Hematopoietic multipotent progenitor cell (in vitro differentiated cells): ENCODE measurements around the gene SERPINB2. TPM values are rescaled to one million over a fixed set of nuclear protein-coding genes. Genes with fewer than 3 reads are reported as not detected.
A peak's percentile ranks its signal among the peaks of the same experiment; 100 is the strongest.

Source experiments
- DNase-seq, 3 donors: peaks; one replicate each; pipeline ENCODE4 v3.0.0-alpha.2; 2011 to 2015; ENCODE audit warnings: low read depth in 2 of 3, low spot score in 2 of 3
- total RNA-seq: library from RNA; depleted of rRNA; stranded (reverse); fragments of >200 nt; gene quantifications from one replicate; pipeline ENCODE4 v1.2.3, GENCODE V29; 2012

The SERPINB2 gene
- total RNA-seq, 1 donor, result 0.27 TPM

- DNase-seq, result no peak
These were observed 1.1 kb downstream of the SERPINB2 start for GRCh38 chr18:63888470-63889190.

- peak in 1 of 3 donors; percentile 26 for DNase-seq
These were observed 2.1 kb downstream of the SERPINB2 start for GRCh38 chr18:63889626-63890025.

GRCh38 chr18:63890237-63890949 lies 2.9 kb downstream of the SERPINB2 start:
- DNase-seq, result no peak

DNA sequence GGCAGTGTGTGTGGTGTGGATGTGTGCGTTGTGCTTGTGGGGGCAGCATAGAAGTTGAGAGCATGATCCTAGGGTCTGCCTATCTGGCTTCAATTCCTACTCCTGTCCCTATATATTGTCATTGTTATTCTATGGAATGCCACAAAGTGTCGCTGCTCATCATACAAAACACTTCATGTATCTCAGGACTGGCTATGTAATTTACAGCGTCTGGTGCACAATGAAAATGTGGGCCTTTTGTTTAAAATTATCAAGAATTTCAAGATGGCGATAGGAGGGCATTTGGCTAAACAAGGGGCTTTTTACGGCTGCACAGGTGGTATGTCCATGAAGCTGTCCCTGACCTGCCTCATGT lies 3.4 kb downstream of the SERPINB2 start:
- peak in 1 of 3 donors; percentile 47 for DNase-seq

DNA sequence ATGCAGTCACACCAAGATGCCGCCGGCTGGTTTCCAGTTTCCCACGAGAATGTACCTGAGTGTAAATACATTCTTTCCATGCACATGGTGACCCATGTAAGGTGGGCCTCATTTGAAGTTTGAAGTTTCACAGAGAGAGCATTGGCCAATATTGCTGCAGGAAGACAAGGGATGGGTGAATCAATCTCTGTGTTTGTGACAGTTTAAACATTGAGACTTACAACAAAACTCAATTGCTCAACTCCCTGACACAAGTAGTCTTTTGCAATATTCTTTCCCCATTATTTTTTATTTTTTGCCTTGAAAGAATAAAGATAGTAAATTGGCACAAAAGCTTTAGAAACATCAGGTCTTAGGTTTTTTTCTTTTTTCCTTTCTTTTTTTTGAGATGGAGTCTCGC lies 5.1 kb downstream of the SERPINB2 start:
- DNase-seq, result no peak

GRCh38 chr18:63894106-63894772 lies 6.7 kb downstream of the SERPINB2 start:
- DNase-seq, result no peak

DNA sequence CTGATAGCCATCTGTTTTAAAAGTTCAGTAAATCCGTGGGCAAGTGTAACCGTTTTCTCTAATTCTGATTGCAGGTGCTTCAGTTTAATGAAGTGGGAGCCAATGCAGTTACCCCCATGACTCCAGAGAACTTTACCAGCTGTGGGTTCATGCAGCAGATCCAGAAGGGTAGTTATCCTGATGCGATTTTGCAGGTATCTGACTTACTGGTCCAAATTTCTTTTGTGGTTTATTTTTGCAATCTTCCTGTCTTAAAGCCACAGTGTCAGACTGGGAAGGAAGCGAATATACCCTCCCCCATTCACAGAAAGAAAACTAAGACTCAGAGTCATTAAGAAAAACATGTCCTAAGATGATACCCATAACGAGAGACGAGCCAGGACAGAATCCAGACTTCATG lies 7.7 kb downstream of the SERPINB2 start:
- DNase-seq, result no peak

DNA sequence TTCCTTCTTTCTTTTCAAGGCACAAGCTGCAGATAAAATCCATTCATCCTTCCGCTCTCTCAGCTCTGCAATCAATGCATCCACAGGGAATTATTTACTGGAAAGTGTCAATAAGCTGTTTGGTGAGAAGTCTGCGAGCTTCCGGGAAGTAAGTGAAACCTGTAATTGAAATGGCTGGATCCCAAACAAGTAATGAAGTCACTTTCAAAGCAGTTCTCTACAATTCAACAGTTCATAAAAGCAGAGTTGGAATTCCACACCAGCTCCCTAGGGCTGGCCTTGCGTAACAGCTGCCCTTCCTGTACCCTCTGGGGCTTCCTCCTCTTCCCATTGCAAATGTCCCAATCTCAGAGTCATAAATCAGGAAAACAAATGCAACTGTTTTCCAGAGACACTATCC lies 9.6 kb downstream of the SERPINB2 start:
- no peak for DNase-seq

DNA sequence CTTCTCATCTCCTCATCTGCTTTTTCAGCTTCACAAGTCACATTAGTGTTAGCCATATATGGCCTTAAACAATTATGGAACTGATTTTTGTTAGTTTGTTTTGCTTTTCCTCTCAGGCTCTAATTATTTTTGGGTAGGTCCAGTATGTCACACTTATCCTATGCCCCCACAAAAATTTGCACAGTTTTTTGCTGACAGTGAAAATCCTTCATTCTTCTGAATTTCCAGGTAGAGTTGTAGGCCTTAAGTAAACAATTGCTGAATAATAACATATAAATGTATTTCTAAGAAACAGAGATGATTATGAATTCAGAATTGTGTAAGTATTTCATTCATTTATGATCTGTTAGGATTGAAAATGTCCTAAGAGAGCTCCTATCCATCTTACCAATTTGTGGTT lies 11.7 kb downstream of the SERPINB2 start:
- no peak for DNase-seq

GRCh38 chr18:63903851-63904570 lies 16.5 kb downstream of the SERPINB2 start:
- no peak for DNase-seq

- no peak for DNase-seq
These were observed 17.2 kb downstream of the SERPINB2 start for GRCh38 chr18:63904694-63905093.

- DNase-seq, result no peak
These were observed 17.9 kb downstream of the SERPINB2 start for GRCh38 chr18:63905361-63905760.

- no peak for DNase-seq
These were observed 18.6 kb downstream of the SERPINB2 start for GRCh38 chr18:63906056-63906455.

GRCh38 chr18:63907664-63908063 lies 20.2 kb downstream of the SERPINB2 start, which contains the start of gene SERPINB10:
Gene SERPINB10, plus strand, starts transcription at chr18:63907958. Its CDS starts 7,553 bp downstream, at chr18:63915511.
- no peak for DNase-seq

- DNase-seq, result no peak
These were observed 21.4 kb downstream of the SERPINB2 start for GRCh38 chr18:63908858-63909257.

DNA sequence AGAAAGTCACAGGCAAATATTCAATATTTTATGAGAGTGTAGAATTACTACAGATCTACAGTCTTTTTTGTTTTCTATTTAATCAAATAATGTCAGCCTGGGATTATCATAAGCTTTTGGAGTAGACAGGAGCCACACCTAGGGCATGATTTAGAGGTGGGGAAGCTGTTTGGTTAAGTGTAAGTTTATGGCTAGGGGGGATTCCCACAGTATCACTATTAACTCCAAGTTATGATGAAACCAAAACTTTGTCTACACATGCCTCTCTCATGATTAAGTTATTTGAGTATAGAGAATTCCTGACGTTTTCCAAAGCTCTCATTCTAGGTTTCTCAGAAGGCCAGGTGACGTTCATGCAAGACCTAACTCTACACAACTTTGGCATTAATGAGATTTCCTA lies 22.4 kb downstream of the SERPINB2 start:
- no peak for DNase-seq

GRCh38 chr18:63917817-63918216 lies 30.3 kb downstream of the SERPINB2 start:
- no peak for DNase-seq

GRCh38 chr18:63922049-63922448 lies 34.5 kb downstream of the SERPINB2 start:
- DNase-seq, result no peak

DNA sequence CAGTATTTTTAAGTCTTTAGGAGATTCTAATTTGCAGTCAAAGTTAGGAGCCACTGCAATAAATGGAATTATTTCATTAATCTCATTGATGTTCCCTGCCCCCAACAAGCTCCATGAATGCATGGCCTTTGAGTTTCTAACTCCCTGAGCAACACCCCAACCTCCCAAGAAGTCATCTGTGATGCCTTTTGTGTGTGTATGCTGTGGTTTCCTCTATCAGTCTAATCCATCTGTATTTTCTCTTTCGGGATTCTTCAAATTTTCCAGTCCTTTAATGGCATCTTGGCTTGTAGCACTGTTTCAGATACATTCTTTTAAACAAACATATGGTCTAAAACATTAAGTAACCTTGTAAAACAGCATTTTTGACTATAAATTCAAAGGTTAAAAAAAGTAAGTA lies 37.0 kb downstream of the SERPINB2 start:
- DNase-seq, result no peak

GRCh38 chr18:63928331-63928730 lies 40.8 kb downstream of the SERPINB2 start:
- peak in 1 of 3 donors; percentile 64 for DNase-seq

DNA sequence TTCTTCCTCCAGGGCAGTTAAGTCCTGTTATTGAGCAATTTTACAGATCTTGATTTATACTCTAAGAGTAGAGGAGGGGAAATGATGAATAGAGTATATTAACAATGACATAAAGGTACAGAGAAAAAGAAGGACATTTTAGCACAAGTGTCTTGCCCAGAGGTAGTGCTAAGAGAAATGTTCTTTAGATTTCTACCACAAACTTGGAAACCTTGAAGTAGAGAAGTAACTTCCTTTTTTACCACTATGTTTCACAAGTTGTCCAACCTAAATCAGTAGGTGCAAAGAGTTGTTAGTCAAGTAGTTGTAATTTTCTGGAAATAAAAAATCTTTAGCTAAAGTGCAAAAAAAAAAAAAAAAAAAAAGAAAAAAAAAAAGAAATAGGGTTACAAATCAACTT lies 41.9 kb downstream of the SERPINB2 start:
- DNase-seq, result peak in 1 of 3 donors; percentile 29
